ENCODE data around the gene SORT1.

- TF ChIP-seq CTCF (IDR thresholded peaks at IDR 0.05): no peak
- no peak for TF ChIP-seq POLR2A (IDR thresholded peaks at IDR 0.05)
These were observed 35.6 kb upstream of the SORT1 start for GRCh38 chr1:109433322-109433721.
